ENCODE results near the gene DSE.

DSE gene

DNA sequence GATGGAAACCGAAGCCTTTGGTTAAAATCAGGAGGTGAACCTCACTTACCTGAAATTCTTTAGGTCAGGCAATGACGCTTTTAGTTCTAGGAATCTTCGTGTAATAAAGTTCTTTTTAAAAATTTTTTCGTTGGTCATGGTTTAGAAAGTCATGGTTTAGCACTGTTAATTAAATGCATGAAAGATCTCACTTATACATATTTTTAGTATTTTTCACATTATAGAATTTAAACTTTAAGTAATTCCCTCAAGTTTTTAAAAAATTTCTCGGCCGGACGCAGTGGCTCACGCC, 1.1 kb downstream of the DSE start:
- no peak for DNase-seq (ENCODE audit: low spot score)

DNA sequence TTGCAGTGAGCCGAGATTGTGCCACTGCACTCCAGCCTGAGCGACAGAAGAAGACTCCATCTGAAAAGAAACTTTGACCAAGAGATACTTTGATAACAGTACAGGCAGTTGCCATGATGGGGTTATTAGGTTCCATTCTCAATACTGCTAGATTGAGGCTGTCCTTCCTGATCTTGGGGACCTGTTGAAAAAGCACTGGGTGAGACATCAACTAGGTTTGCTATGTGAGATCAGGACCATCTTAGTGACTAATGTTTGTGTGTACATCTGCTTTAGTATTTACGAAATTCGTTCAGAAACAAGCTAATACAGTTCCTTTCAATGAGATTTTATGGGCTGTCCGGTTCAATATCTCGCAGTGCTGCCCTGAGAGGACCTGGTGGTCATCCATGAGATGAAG, 2.6 kb downstream of the DSE start:
- TF ChIP-seq, protein P1, sequence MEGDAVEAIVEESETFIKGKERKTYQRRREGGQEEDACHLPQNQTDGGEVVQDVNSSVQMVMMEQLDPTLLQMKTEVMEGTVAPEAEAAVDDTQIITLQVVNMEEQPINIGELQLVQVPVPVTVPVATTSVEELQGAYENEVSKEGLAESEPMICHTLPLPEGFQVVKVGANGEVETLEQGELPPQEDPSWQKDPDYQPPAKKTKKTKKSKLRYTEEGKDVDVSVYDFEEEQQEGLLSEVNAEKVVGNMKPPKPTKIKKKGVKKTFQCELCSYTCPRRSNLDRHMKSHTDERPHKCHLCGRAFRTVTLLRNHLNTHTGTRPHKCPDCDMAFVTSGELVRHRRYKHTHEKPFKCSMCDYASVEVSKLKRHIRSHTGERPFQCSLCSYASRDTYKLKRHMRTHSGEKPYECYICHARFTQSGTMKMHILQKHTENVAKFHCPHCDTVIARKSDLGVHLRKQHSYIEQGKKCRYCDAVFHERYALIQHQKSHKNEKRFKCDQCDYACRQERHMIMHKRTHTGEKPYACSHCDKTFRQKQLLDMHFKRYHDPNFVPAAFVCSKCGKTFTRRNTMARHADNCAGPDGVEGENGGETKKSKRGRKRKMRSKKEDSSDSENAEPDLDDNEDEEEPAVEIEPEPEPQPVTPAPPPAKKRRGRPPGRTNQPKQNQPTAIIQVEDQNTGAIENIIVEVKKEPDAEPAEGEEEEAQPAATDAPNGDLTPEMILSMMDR (IDR thresholded peaks at IDR 0.05; ENCODE audit: extremely low read depth, missing control alignments), result no peak
- no peak for DNase-seq (ENCODE audit: low spot score)

More for the DNA sequence above, 1.1 kb downstream of the DSE start:
- TF ChIP-seq, protein P1 (IDR thresholded peaks at IDR 0.05; ENCODE audit: extremely low read depth, missing control alignments), result no peak

DNA sequence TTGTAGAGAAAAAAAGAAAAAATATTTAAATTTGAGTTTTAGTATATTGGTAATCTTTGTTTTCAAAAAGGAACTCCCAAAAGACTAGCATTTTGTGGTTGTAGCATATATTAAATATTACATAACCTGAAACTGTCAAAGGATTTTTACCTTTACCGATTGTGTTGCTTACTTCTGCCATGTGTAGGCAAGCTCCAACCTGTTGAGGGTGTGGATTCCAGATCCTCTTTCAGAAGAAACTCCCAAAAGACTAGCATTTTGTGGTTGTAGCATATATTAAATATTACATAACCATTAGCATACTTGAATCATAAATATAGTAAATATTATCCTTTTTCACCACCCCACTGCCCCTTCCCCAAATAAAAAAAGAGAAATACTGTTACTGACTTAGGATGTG, 3.2 kb downstream of the DSE start:
- no peak for DNase-seq (ENCODE audit: low spot score)

DNA sequence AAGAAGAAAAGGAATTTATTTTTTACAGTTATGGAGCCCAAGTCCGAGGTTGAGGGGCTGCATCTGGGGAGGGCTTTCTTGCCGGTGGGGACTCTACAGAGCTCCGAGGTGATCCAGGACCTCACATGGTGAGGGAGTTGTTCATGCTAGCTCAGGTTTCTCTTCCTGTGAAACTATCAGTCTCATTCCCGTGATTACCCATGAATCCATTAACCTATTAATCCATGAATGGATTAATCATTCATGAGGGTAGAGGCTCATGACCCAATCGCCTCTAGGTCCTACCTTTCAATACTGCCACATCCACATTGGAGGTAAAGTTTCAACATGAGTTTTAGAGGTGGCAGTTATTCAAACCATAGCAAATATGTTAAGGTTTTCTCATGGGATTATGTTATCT, 3.8 kb downstream of the DSE start:
- DNase-seq (ENCODE audit: low spot score), result no peak
- TF ChIP-seq, protein P1 (IDR thresholded peaks at IDR 0.05; ENCODE audit: extremely low read depth, missing control alignments), result no peak

More for the DNA sequence above, 3.2 kb downstream of the DSE start:
- TF ChIP-seq, protein P1 (IDR thresholded peaks at IDR 0.05; ENCODE audit: extremely low read depth, missing control alignments), result no peak

DNA sequence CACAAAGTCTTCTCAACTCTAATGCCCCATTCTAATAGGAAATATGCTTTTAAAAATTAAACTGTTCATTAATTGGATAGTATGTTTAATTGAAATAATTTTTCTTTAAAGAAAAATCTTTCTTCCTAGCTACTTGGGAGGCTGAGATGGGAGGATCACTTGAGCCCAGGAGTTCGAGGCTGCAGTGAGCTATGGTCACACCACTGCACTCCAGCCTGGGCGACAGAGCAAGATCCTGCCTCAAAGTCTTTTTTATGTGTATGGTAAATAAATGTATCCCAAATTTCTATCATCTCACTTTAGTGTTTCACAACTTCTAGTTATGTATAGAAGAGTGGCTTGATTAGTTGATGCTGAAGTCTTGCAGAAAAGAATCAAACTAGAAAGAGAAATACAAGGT, 4.5 kb downstream of the DSE start:
- no peak for DNase-seq (ENCODE audit: low spot score)

GRCh38 chr6:116376149-116376548, 5.4 kb downstream of the DSE start:
- TF ChIP-seq, protein P1 (IDR thresholded peaks at IDR 0.05; ENCODE audit: extremely low read depth, missing control alignments), result no peak
- no peak for DNase-seq (ENCODE audit: low spot score)

More for the DNA sequence above, 4.5 kb downstream of the DSE start:
- TF ChIP-seq, protein P1 (IDR thresholded peaks at IDR 0.05; ENCODE audit: extremely low read depth, missing control alignments), result no peak

GRCh38 chr6:116379764-116380163, 9.0 kb downstream of the DSE start:
- TF ChIP-seq, protein P1 (IDR thresholded peaks at IDR 0.05; ENCODE audit: extremely low read depth, missing control alignments), result no peak
- no peak for DNase-seq (ENCODE audit: low spot score)
